Activated CD4-positive, alpha-beta T cell treated with anti-CD3 and anti-CD28 coated beads for 4 hours (primary cell): Measurements from ENCODE around the gene ANAPC5.
"Not testable (repeated sequence)": the region's sequence is repeated elsewhere in the genome, so short reads cannot be mapped to it uniquely, and the experiment has no call there.

Source experiments
- DNase-seq, 2 donors: peaks; one replicate each; pipeline ENCODE4 v3.0.0-alpha.2; 2020

ANAPC5 gene

GRCh38 chr12:121282910-121283309 is 69.3 kb downstream of the ANAPC5 start:
- DNase-seq, result not testable (repeated sequence)

- no peak for DNase-seq
Observed at GRCh38 chr12:121282072-121282742, 70.0 kb downstream of the ANAPC5 start.

GRCh38 chr12:121281116-121281515 is 71.1 kb downstream of the ANAPC5 start:
- not testable (repeated sequence) for DNase-seq

GRCh38 chr12:121280531-121280930 is 71.7 kb downstream of the ANAPC5 start:
- DNase-seq, result not testable (repeated sequence)

GRCh38 chr12:121279507-121279915 is 72.7 kb downstream of the ANAPC5 start:
- DNase-seq, result no peak

GRCh38 chr12:121279071-121279375 is 73.2 kb downstream of the ANAPC5 start:
- no peak for DNase-seq

GRCh38 chr12:121278169-121279070 is 73.8 kb downstream of the ANAPC5 start:
- DNase-seq, result no peak

DNA sequence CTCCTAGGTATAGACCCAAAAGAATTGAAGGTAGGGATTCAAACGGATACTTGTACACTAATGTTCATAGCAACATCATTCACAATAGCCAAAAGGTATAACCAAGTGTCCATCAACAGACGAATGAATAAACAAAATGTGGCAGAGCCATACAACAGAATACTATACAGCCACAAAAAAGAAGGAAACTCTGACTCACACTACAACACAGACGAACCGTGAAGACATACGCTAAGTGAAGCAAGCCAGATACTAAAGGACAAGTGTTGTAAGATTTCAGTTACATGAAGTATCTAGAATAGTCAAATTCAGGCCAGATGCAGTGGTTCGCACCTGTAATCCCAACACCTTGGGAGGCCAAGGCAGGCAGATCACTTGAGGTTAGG is 74.8 kb downstream of the ANAPC5 start:
- DNase-seq, result no peak

DNA sequence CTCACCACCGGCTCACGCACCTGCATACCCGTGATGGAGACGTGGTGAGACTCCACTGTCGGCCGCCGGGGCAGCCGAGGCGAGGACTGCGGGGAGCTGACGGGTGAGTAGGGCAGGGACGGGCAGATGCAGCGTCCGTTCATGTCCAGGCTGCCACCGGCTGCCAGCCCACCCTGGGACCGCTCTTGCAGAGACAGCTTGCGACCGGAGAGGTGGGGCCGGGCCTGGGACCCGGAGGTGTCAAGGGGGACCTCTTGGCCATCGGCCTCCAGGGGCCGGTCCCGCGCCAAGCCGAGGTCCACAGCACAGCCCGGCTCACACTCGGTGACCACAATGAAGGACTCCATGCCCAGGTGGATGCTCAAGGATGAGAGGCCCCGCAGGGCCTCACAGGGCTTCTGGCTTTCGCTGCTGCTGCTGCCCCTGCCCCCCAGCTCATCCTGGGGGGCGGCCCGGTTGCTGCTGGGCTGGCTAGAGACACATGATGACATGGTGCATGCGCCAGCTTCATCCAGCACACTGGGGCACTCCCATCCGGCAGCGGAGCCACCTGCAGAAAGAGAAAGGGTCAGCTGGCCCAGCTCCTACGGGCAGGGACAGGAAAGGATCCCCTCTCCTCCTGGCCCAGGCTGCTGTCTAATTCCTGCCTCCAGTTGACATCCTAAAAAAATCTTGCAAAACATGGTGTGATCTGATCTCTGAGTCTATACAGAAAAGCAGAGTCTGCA is 78.0 kb downstream of the ANAPC5 start:
- no peak for DNase-seq

- no peak for DNase-seq
Observed at GRCh38 chr12:121273364-121273896, 78.8 kb downstream of the ANAPC5 start.

- no peak for DNase-seq
Observed at GRCh38 chr12:121267822-121268221, 84.4 kb downstream of the ANAPC5 start.

- no peak for DNase-seq
Observed at GRCh38 chr12:121264951-121265515, 87.2 kb downstream of the ANAPC5 start.

GRCh38 chr12:121264135-121264534 is 88.1 kb downstream of the ANAPC5 start:
- no peak for DNase-seq

GRCh38 chr12:121263206-121263935 is 88.8 kb downstream of the ANAPC5 start:
- no peak for DNase-seq

- DNase-seq, result no peak
Observed at GRCh38 chr12:121261398-121261797, 90.8 kb downstream of the ANAPC5 start.

GRCh38 chr12:121260091-121260490 is 92.1 kb downstream of the ANAPC5 start:
- DNase-seq, result no peak

- no peak for DNase-seq
Observed at GRCh38 chr12:121259074-121259473, 93.1 kb downstream of the ANAPC5 start.
